ENCODE results near the gene PIGC.

PIGC gene

GRCh38 chr1:172431721-172432192 lies 12.1 kb downstream of the PIGC start:
- peaks cover 2% of the 10 kb centered on the region for H3K4me1 ChIP-seq (ENCODE audit: insufficient read depth, insufficient read length)
- no peak overlapping the region for H3K4me3 ChIP-seq (ENCODE audit: insufficient read length, low read depth)
- H3K9ac ChIP-seq (ENCODE audit: insufficient read length, low read depth), result no peak overlapping the region
- H3K9me3 ChIP-seq (ENCODE audit: insufficient read depth, low read length), result no peaks in the 10 kb centered on the region
- no peak for TF ChIP-seq YY1 (IDR thresholded peaks at IDR 0.05; ENCODE audit: insufficient read depth, insufficient read length)
- no peaks in the 10 kb centered on the region for H3K27me3 ChIP-seq (ENCODE audit: insufficient read depth, insufficient read length)
- no peak for DNase-seq (ENCODE audit: low read depth, low spot score)
- H3K36me3 ChIP-seq (ENCODE audit: insufficient read depth, insufficient read length, low read length), result no peaks in the 10 kb centered on the region

- DNase-seq (ENCODE audit: low read depth, low spot score), result no peak
- no peak for TF ChIP-seq YY1 (IDR thresholded peaks at IDR 0.05; ENCODE audit: insufficient read depth, insufficient read length)
- TF ChIP-seq ZNF274 (IDR thresholded peaks at IDR 0.05; ENCODE audit: low read depth, low read length), result no peak
- TF ChIP-seq SUZ12 (IDR thresholded peaks at IDR 0.05; ENCODE audit: extremely low read depth, insufficient read depth, insufficient read length), result no peak
- peaks cover 2% of the 10 kb centered on the region for H3K4me1 ChIP-seq (ENCODE audit: insufficient read depth, insufficient read length)
- no peaks in the 10 kb centered on the region for H3K36me3 ChIP-seq (ENCODE audit: insufficient read depth, insufficient read length, low read length)
- no peaks in the 10 kb centered on the region for H3K9me3 ChIP-seq (ENCODE audit: insufficient read depth, low read length)
- no peak overlapping the region for H3K9ac ChIP-seq (ENCODE audit: insufficient read length, low read depth)
- no peaks in the 10 kb centered on the region for H3K27me3 ChIP-seq (ENCODE audit: insufficient read depth, insufficient read length)
- no peak overlapping the region for H3K4me3 ChIP-seq (ENCODE audit: insufficient read length, low read depth)
These were observed 12.7 kb downstream of the PIGC start for GRCh38 chr1:172431204-172431603.

- H3K9ac ChIP-seq (ENCODE audit: insufficient read length, low read depth), result no peak overlapping the region
- peaks cover 2% of the 10 kb centered on the region for H3K4me1 ChIP-seq (ENCODE audit: insufficient read depth, insufficient read length)
- no peak overlapping the region for H3K4me3 ChIP-seq (ENCODE audit: insufficient read length, low read depth)
- no peak for TF ChIP-seq SUZ12 (IDR thresholded peaks at IDR 0.05; ENCODE audit: extremely low read depth, insufficient read depth, insufficient read length)
- TF ChIP-seq YY1 (IDR thresholded peaks at IDR 0.05; ENCODE audit: insufficient read depth, insufficient read length), result no peak
- no peak for TF ChIP-seq ZNF274 (IDR thresholded peaks at IDR 0.05; ENCODE audit: low read depth, low read length)
- H3K36me3 ChIP-seq (ENCODE audit: insufficient read depth, insufficient read length, low read length), result no peaks in the 10 kb centered on the region
- no peaks in the 10 kb centered on the region for H3K9me3 ChIP-seq (ENCODE audit: insufficient read depth, low read length)
- H3K27me3 ChIP-seq (ENCODE audit: insufficient read depth, insufficient read length), result no peaks in the 10 kb centered on the region
- DNase-seq (ENCODE audit: low read depth, low spot score), result no peak
These were observed 13.8 kb downstream of the PIGC start for GRCh38 chr1:172430128-172430454.

GRCh38 chr1:172429331-172430127 lies 14.3 kb downstream of the PIGC start:
- TF ChIP-seq YY1 (IDR thresholded peaks at IDR 0.05; ENCODE audit: insufficient read depth, insufficient read length), result no peak
- TF ChIP-seq ZNF274 (IDR thresholded peaks at IDR 0.05; ENCODE audit: low read depth, low read length), result no peak
- TF ChIP-seq SUZ12 (IDR thresholded peaks at IDR 0.05; ENCODE audit: extremely low read depth, insufficient read depth, insufficient read length), result no peak
- no peak overlapping the region for H3K9ac ChIP-seq (ENCODE audit: insufficient read length, low read depth)
- no peaks in the 10 kb centered on the region for H3K27me3 ChIP-seq (ENCODE audit: insufficient read depth, insufficient read length)
- peak; percentile 79 for DNase-seq (ENCODE audit: low read depth, low spot score)
- no peak overlapping the region for H3K4me3 ChIP-seq (ENCODE audit: insufficient read length, low read depth)
- H3K4me1 ChIP-seq (ENCODE audit: insufficient read depth, insufficient read length), result peaks cover 2% of the 10 kb centered on the region
- no peaks in the 10 kb centered on the region for H3K36me3 ChIP-seq (ENCODE audit: insufficient read depth, insufficient read length, low read length)
- H3K9me3 ChIP-seq (ENCODE audit: insufficient read depth, low read length), result no peaks in the 10 kb centered on the region

GRCh38 chr1:172427191-172427590 lies 16.7 kb downstream of the PIGC start:
- Histone ChIP-seq H3K36me3 (ENCODE audit: insufficient read depth, insufficient read length, low read length) (no peaks in the 10 kb centered on the region), H3K4me3 (ENCODE audit: insufficient read length, low read depth) (no peak overlapping the region), H3K27me3 (ENCODE audit: insufficient read depth, insufficient read length) (no peaks in the 10 kb centered on the region), H3K4me1 (ENCODE audit: insufficient read depth, insufficient read length) (peaks cover 3% of the 10 kb centered on the region), H3K9ac (ENCODE audit: insufficient read length, low read depth) (no peak overlapping the region), H3K9me3 (ENCODE audit: insufficient read depth, low read length) (no peaks in the 10 kb centered on the region)
- TF ChIP-seq YY1 (IDR thresholded peaks at IDR 0.05; ENCODE audit: insufficient read depth, insufficient read length), result no peak
- no peak for TF ChIP-seq SUZ12 (IDR thresholded peaks at IDR 0.05; ENCODE audit: extremely low read depth, insufficient read depth, insufficient read length)
- no peak for TF ChIP-seq ZNF274 (IDR thresholded peaks at IDR 0.05; ENCODE audit: low read depth, low read length)
- no peak for DNase-seq (ENCODE audit: low read depth, low spot score)

GRCh38 chr1:172425339-172425738 lies 18.5 kb downstream of the PIGC start:
- peaks cover 13% of the 10 kb centered on the region for H3K4me1 ChIP-seq (ENCODE audit: insufficient read depth, insufficient read length)
- no peaks in the 10 kb centered on the region for H3K27me3 ChIP-seq (ENCODE audit: insufficient read depth, insufficient read length)
- TF ChIP-seq ZNF274 (IDR thresholded peaks at IDR 0.05; ENCODE audit: low read depth, low read length), result no peak
- no peak for TF ChIP-seq SUZ12 (IDR thresholded peaks at IDR 0.05; ENCODE audit: extremely low read depth, insufficient read depth, insufficient read length)
- no peak for TF ChIP-seq YY1 (IDR thresholded peaks at IDR 0.05; ENCODE audit: insufficient read depth, insufficient read length)
- no peaks in the 10 kb centered on the region for H3K36me3 ChIP-seq (ENCODE audit: insufficient read depth, insufficient read length, low read length)
- H3K9ac ChIP-seq (ENCODE audit: insufficient read length, low read depth), result no peak overlapping the region
- no peak for DNase-seq (ENCODE audit: low read depth, low spot score)
- H3K9me3 ChIP-seq (ENCODE audit: insufficient read depth, low read length), result no peaks in the 10 kb centered on the region
- H3K4me3 ChIP-seq (ENCODE audit: insufficient read length, low read depth), result no peak overlapping the region

- no peak for DNase-seq (ENCODE audit: low read depth, low spot score)
- TF ChIP-seq SUZ12 (IDR thresholded peaks at IDR 0.05; ENCODE audit: extremely low read depth, insufficient read depth, insufficient read length), result no peak
- TF ChIP-seq YY1 (IDR thresholded peaks at IDR 0.05; ENCODE audit: insufficient read depth, insufficient read length), result no peak
- TF ChIP-seq ZNF274 (IDR thresholded peaks at IDR 0.05; ENCODE audit: low read depth, low read length), result no peak
- no peak overlapping the region for H3K9ac ChIP-seq (ENCODE audit: insufficient read length, low read depth)
- no peaks in the 10 kb centered on the region for H3K36me3 ChIP-seq (ENCODE audit: insufficient read depth, insufficient read length, low read length)
- H3K9me3 ChIP-seq (ENCODE audit: insufficient read depth, low read length), result no peaks in the 10 kb centered on the region
- peaks cover 10% of the 10 kb centered on the region for H3K4me1 ChIP-seq (ENCODE audit: insufficient read depth, insufficient read length)
- no peak overlapping the region for H3K4me3 ChIP-seq (ENCODE audit: insufficient read length, low read depth)
- no peaks in the 10 kb centered on the region for H3K27me3 ChIP-seq (ENCODE audit: insufficient read depth, insufficient read length)
These were observed 20.5 kb downstream of the PIGC start for GRCh38 chr1:172423336-172423735.
